WERI-Rb-1 (cell line): ENCODE data around the gene GET4.

Experiments used
- DNase-seq: peaks from one replicate; pipeline ENCODE4 v3.0.0-alpha.2; 2020
- H3K27ac ChIP-seq: fragments of 250-450 bp; sonication (Bioruptor Pico); 2 replicates; pipeline ENCODE4 v1.5.1; 2020; ENCODE audit warnings: mild to moderate bottlenecking, moderate library complexity
- H3K27me3 ChIP-seq: fragments of 250-450 bp; sonication (Bioruptor Pico); 2 replicates; pipeline ENCODE4 v1.5.1; 2021; ENCODE audit warnings: mild to moderate bottlenecking, low read depth, moderate library complexity; ENCODE audit not compliant: insufficient read depth, severe bottlenecking
- H3K36me3 ChIP-seq: fragments of 250-450 bp; sonication (Bioruptor Pico); 2 replicates; pipeline ENCODE4 v1.5.1; 2020; ENCODE audit warnings: mild to moderate bottlenecking, moderate library complexity
- H3K4me3 ChIP-seq: 2 replicates; pipeline ENCODE4 v1.5.1; 2011; ENCODE audit warnings: low read depth, mild to moderate bottlenecking, control low read depth, low read length
- H3K9me3 ChIP-seq: fragments of 250-450 bp; sonication (Bioruptor Pico); 2 replicates; pipeline ENCODE4 v1.5.1; 2021; ENCODE audit warnings: mild to moderate bottlenecking, moderate library complexity; ENCODE audit not compliant: severe bottlenecking
- CTCF ChIP-seq: IDR thresholded peaks from 2 replicates; pipeline ENCODE4 v1.5.1; 2011; ENCODE audit warnings: low read depth, mild to moderate bottlenecking, control low read depth, inconsistent platforms, low read length

GET4 gene

GRCh38 chr7:879706-880105 is 3.4 kb downstream of the GET4 start:
- H3K27ac ChIP-seq, result no peak overlapping the region
- H3K4me3 ChIP-seq, result no peak overlapping the region
- peaks cover 32% of the 10 kb centered on the region for H3K36me3 ChIP-seq
- peaks cover 3% of the 10 kb centered on the region for H3K9me3 ChIP-seq
- H3K27me3 ChIP-seq, result no peaks in the 10 kb centered on the region
- no peak for TF ChIP-seq CTCF
- no peak for DNase-seq

- Histone ChIP-seq H3K9me3 (peaks cover 3% of the 10 kb centered on the region), H3K27ac (no peak overlapping the region), H3K36me3 (peaks cover 28% of the 10 kb centered on the region), H3K4me3 (no peak overlapping the region), H3K27me3 (no peaks in the 10 kb centered on the region)
- no peak for DNase-seq
- no peak for TF ChIP-seq CTCF
Measured at GRCh38 chr7:880450-880849, 4.1 kb downstream of the GET4 start.

- Histone ChIP-seq H3K36me3 (peaks cover 29% of the 10 kb centered on the region), H3K4me3 (no peak overlapping the region), H3K27ac (no peak overlapping the region), H3K9me3 (no peaks in the 10 kb centered on the region), H3K27me3 (no peaks in the 10 kb centered on the region)
- DNase-seq, result no peak
- TF ChIP-seq CTCF, result no peak
Measured at GRCh38 chr7:881441-882234, 5.3 kb downstream of the GET4 start.

GRCh38 chr7:882336-883035 is 6.1 kb downstream of the GET4 start:
- no peak overlapping the region for H3K4me3 ChIP-seq
- H3K36me3 ChIP-seq, result peaks cover 37% of the 10 kb centered on the region
- DNase-seq, result no peak
- H3K27me3 ChIP-seq, result no peaks in the 10 kb centered on the region
- no peak overlapping the region for H3K27ac ChIP-seq
- no peaks in the 10 kb centered on the region for H3K9me3 ChIP-seq
- TF ChIP-seq CTCF, result no peak

GRCh38 chr7:883055-884021 is 7.0 kb downstream of the GET4 start:
- TF ChIP-seq CTCF, result no peak
- Histone ChIP-seq H3K9me3 (no peaks in the 10 kb centered on the region), H3K27me3 (no peaks in the 10 kb centered on the region), H3K27ac (no peak overlapping the region), H3K4me3 (no peak overlapping the region), H3K36me3 (peaks cover 46% of the 10 kb centered on the region)
- no peak for DNase-seq
